Peyer's patch (tissue), 4 donors: ENCODE data around the gene FOXJ1. TPM values are rescaled to one million over a fixed set of nuclear protein-coding genes. Genes with fewer than 3 reads are reported as not detected.

Source experiments
- DNase-seq, 3 donors: peaks; one replicate each; pipeline ENCODE4 v3.0.0-alpha.2; 2017 to 2019
- H3K27ac ChIP-seq, 4 donors: fragments of 200-600 bp; sonication (generic); one replicate each; pipeline ENCODE4 v1.5.1; 2016 to 2019
- H3K27me3 ChIP-seq, 2 donors: fragments of 200-600 bp; sonication (generic); one replicate each; pipeline ENCODE4 v1.5.1; 2019
- H3K36me3 ChIP-seq, 3 donors: fragments of 200-600 bp; sonication (generic); one replicate each; pipeline ENCODE4 v1.5.1; 2016 to 2019
- H3K4me1 ChIP-seq, 4 donors: fragments of 200-600 bp; sonication (generic); one replicate each; pipeline ENCODE4 v1.5.1; 2016 to 2019
- H3K4me3 ChIP-seq, 4 donors: fragments of 200-600 bp; sonication (generic); 1 replicate in 3 of 4; 2 replicates in 1 of 4; pipeline ENCODE4 v1.5.1; 2016 to 2019; ENCODE audit warnings: mild to moderate bottlenecking in 1 of 4
- H3K9me3 ChIP-seq, 4 donors: fragments of 200-600 bp; sonication (generic); one replicate each; pipeline ENCODE4 v1.5.1; 2016 to 2019; ENCODE audit warnings: mild to moderate bottlenecking in 1 of 4
- CTCF ChIP-seq, 6 experiments: fragments of 450-650 bp in 4 of 6; fragments of 200-600 bp in 2 of 6; sonication (generic) in 1 of 6; IDR thresholded peaks; one replicate each; pipeline ENCODE4 v1.5.1; 2017 to 2019; ENCODE audit warnings: antibody characterized with exemption in 6 of 6, mild to moderate bottlenecking in 3 of 6, moderate library complexity in 1 of 6
- POLR2A ChIP-seq, 2 donors: fragments of 450-650 bp; IDR thresholded peaks; one replicate each; pipeline ENCODE4 v1.5.1; 2017; ENCODE audit warnings: antibody characterized with exemption in 2 of 2, mild to moderate bottlenecking in 2 of 2, moderate library complexity in 2 of 2
- total RNA-seq, 4 donors: library from RNA; depleted of rRNA; stranded (reverse); fragments of >200 nt; gene quantifications; one replicate each; pipeline ENCODE4 v1.1.0, GENCODE V29; 2016

FOXJ1 gene
- total RNA-seq, 4 donors from 2014 or later = not detected

- peak in 2 of 3 donors; percentile 40 for DNase-seq
- H3K36me3 ChIP-seq = no peaks in the 10 kb centered on the region
- no peak for TF ChIP-seq POLR2A (IDR thresholded peaks at IDR 0.05)
- no peak for TF ChIP-seq CTCF (IDR thresholded peaks at IDR 0.05)
- no peak overlapping the region for H3K27ac ChIP-seq
- peaks cover 9 to 39% (median 21%) of the 10 kb centered on the region in 4 donors for H3K4me1 ChIP-seq
- H3K27me3 ChIP-seq = peaks cover 0 to 13% of the 10 kb centered on the region in 2 donors
- no peaks in the 10 kb centered on the region for H3K9me3 ChIP-seq
- H3K4me3 ChIP-seq = no peak overlapping the region
Observed at GRCh38 chr17:76142585-76143041, 1.6 kb upstream of the FOXJ1 start.

- Histone ChIP-seq H3K36me3 (no peaks in the 10 kb centered on the region), H3K27ac (no peak overlapping the region), H3K4me3 (no peak overlapping the region), H3K27me3 (peaks cover 0 to 15% of the 10 kb centered on the region in 2 donors), H3K9me3 (no peaks in the 10 kb centered on the region), H3K4me1 (peaks cover 9 to 39% (median 21%) of the 10 kb centered on the region in 4 donors)
- TF ChIP-seq CTCF (IDR thresholded peaks at IDR 0.05) (no peak), POLR2A (IDR thresholded peaks at IDR 0.05) (no peak)
- DNase-seq = peak in 2 of 3 donors; percentile 36 to 42
Observed at GRCh38 chr17:76142039-76142584, 1.1 kb upstream of the FOXJ1 start.

- H3K36me3 ChIP-seq = no peaks in the 10 kb centered on the region
- DNase-seq = no peak
- no peaks in the 10 kb centered on the region for H3K9me3 ChIP-seq
- peaks cover 0 to 15% of the 10 kb centered on the region in 2 donors for H3K27me3 ChIP-seq
- TF ChIP-seq POLR2A (IDR thresholded peaks at IDR 0.05) (no peak), CTCF (IDR thresholded peaks at IDR 0.05) (no peak)
- H3K4me1 ChIP-seq = peaks cover 9 to 32% (median 18%) of the 10 kb centered on the region in 4 donors
- H3K4me3 ChIP-seq = peak overlapping the region; percentile 23 to 63 (median 52)
- H3K27ac ChIP-seq = no peak overlapping the region
Observed at GRCh38 chr17:76140661-76141211, 309 bp downstream of the FOXJ1 start.

GRCh38 chr17:76139801-76140660 is 1.0 kb downstream of the FOXJ1 start:
- Histone ChIP-seq H3K36me3 (no peaks in the 10 kb centered on the region), H3K9me3 (no peaks in the 10 kb centered on the region), H3K4me1 (peaks cover 9 to 25% (median 17%) of the 10 kb centered on the region in 4 donors), H3K4me3 (peak overlapping the region in 3 of 4 donors; percentile 13 to 51 (median 15)), H3K27ac (peak overlapping the region in 1 of 4 donors; percentile 17), H3K27me3 (peaks cover 0 to 15% of the 10 kb centered on the region in 2 donors)
- peak in 1 of 3 donors; percentile 52 for DNase-seq
- TF ChIP-seq CTCF (IDR thresholded peaks at IDR 0.05) (peak in 1 of 6 experiments; percentile 4), POLR2A (IDR thresholded peaks at IDR 0.05) (no peak)

- Histone ChIP-seq H3K9me3 (no peaks in the 10 kb centered on the region), H3K36me3 (no peaks in the 10 kb centered on the region), H3K27me3 (peaks cover 0 to 15% of the 10 kb centered on the region in 2 donors), H3K4me1 (peaks cover 6 to 22% (median 15%) of the 10 kb centered on the region in 4 donors), H3K27ac (no peak overlapping the region), H3K4me3 (no peak overlapping the region)
- TF ChIP-seq POLR2A (IDR thresholded peaks at IDR 0.05) = no peak
- TF ChIP-seq CTCF (IDR thresholded peaks at IDR 0.05) = no peak
- no peak for DNase-seq
Observed at GRCh38 chr17:76138896-76139752, 1.9 kb downstream of the FOXJ1 start.
